HTR-8/SVneo (cell line): ENCODE measurements around the gene DEPDC5.

Experiments used
- DNase-seq: peaks from one replicate; pipeline ENCODE4 v3.0.0; 2011; ENCODE audit warnings: low spot score, mixed read lengths; ENCODE audit not compliant: insufficient read length
- FAIRE-seq: peaks from 2 replicates; lab custom pipeline; 2011; peaks lifted over from hg19 to GRCh38; lab: Jason Lieb, UNC

The DEPDC5 gene

GRCh38 chr22:31943206-31943977, 189.6 kb downstream of the DEPDC5 start:
- DNase-seq (no peak), FAIRE-seq (no peak)

- peak; percentile 74 for DNase-seq
- FAIRE-seq, result peak; percentile 71
Measured at GRCh38 chr22:31943978-31944699, 190.3 kb downstream of the DEPDC5 start, which contains the start of gene YWHAH. Gene YWHAH (plus strand): TSS chr22:31944535. CDS start chr22:31944734, 199 bp downstream.

GRCh38 chr22:31944700-31945442, 191.1 kb downstream of the DEPDC5 start:
- no peak for DNase-seq
- FAIRE-seq, result no peak

GRCh38 chr22:31945443-31945855, 191.6 kb downstream of the DEPDC5 start:
- DNase-seq, result no peak
- no peak for FAIRE-seq

GRCh38 chr22:31945971-31946680, 192.3 kb downstream of the DEPDC5 start:
- FAIRE-seq (no peak), DNase-seq (no peak)

- FAIRE-seq, result no peak
- no peak for DNase-seq
Measured at GRCh38 chr22:31947296-31947695, 193.5 kb downstream of the DEPDC5 start.

GRCh38 chr22:31948002-31948401, 194.2 kb downstream of the DEPDC5 start:
- no peak for FAIRE-seq
- DNase-seq, result no peak

- DNase-seq, result no peak
- FAIRE-seq, result no peak
Measured at GRCh38 chr22:31950226-31950625, 196.4 kb downstream of the DEPDC5 start.

- DNase-seq, result no peak
- no peak for FAIRE-seq
Measured at GRCh38 chr22:31951194-31952093, 197.6 kb downstream of the DEPDC5 start.

- FAIRE-seq (no peak), DNase-seq (no peak)
Measured at GRCh38 chr22:31952094-31952401, 198.2 kb downstream of the DEPDC5 start.

GRCh38 chr22:31952472-31952871, 198.7 kb downstream of the DEPDC5 start:
- no peak for DNase-seq
- FAIRE-seq, result no peak

GRCh38 chr22:31953261-31953660, 199.4 kb downstream of the DEPDC5 start:
- DNase-seq, result no peak
- FAIRE-seq, result no peak

- no peak for DNase-seq
- FAIRE-seq, result no peak
Measured at GRCh38 chr22:31954535-31955523, 201.0 kb downstream of the DEPDC5 start.

GRCh38 chr22:31956360-31956759, 202.5 kb downstream of the DEPDC5 start:
- DNase-seq (no peak), FAIRE-seq (no peak)
